GM10847 (cell line): Measurements from ENCODE around the gene PDCD5.

Experiments
- POLR2A ChIP-seq: IDR thresholded peaks from 2 replicates; pipeline ENCODE4 v1.6.1; 2011; ENCODE audit not compliant: insufficient read length; ENCODE audit errors: extremely low read depth

Gene PDCD5

GRCh38 chr19:32570081-32570785, 10.8 kb upstream of the PDCD5 start:
- TF ChIP-seq POLR2A: no peak

- no peak for TF ChIP-seq POLR2A
Observed at GRCh38 chr19:32573492-32573794, 7.5 kb upstream of the PDCD5 start.

GRCh38 chr19:32576790-32577189, 4.2 kb upstream of the PDCD5 start:
- TF ChIP-seq POLR2A: no peak

- TF ChIP-seq POLR2A: no peak
Observed at GRCh38 chr19:32580353-32580900, 563 bp upstream of the PDCD5 start.

GRCh38 chr19:32581705-32582179, 752 bp downstream of the PDCD5 start:
- no peak for TF ChIP-seq POLR2A

GRCh38 chr19:32594021-32594420, 13.0 kb downstream of the PDCD5 start:
- TF ChIP-seq POLR2A: no peak

- no peak for TF ChIP-seq POLR2A
Observed at GRCh38 chr19:32595491-32595890, 14.5 kb downstream of the PDCD5 start.

- TF ChIP-seq POLR2A: no peak
Observed at GRCh38 chr19:32598022-32598421, 17.0 kb downstream of the PDCD5 start.

- TF ChIP-seq POLR2A: no peak
Observed at GRCh38 chr19:32599258-32599657, 18.3 kb downstream of the PDCD5 start.

- no peak for TF ChIP-seq POLR2A
Observed at GRCh38 chr19:32599736-32600157, 18.8 kb downstream of the PDCD5 start.

GRCh38 chr19:32603961-32604360, 23.0 kb downstream of the PDCD5 start:
- no peak for TF ChIP-seq POLR2A

- TF ChIP-seq POLR2A: no peak
Observed at GRCh38 chr19:32605544-32605943, 24.6 kb downstream of the PDCD5 start.

- TF ChIP-seq POLR2A: no peak
Observed at GRCh38 chr19:32606289-32606688, 25.3 kb downstream of the PDCD5 start.

GRCh38 chr19:32607479-32607878, 26.5 kb downstream of the PDCD5 start:
- TF ChIP-seq POLR2A: no peak

GRCh38 chr19:32611161-32611560, 30.2 kb downstream of the PDCD5 start:
- TF ChIP-seq POLR2A: no peak

- TF ChIP-seq POLR2A: no peak
Observed at GRCh38 chr19:32613008-32613407, 32.0 kb downstream of the PDCD5 start.

GRCh38 chr19:32614916-32615315, 33.9 kb downstream of the PDCD5 start:
- TF ChIP-seq POLR2A: no peak
